Astrocyte (in vitro differentiated cells and primary cell): ENCODE measurements around the gene ATXN7L1.

Experiments
- EZH2 ChIP-seq: IDR thresholded peaks from 2 replicates; pipeline ENCODE4 v1.6.1; 2012; ENCODE audit warnings: mild to moderate bottlenecking, low read length, inconsistent platforms; ENCODE audit not compliant: insufficient read depth
- TF ChIP-seq, protein P1 (sequence below): IDR thresholded peaks from 2 replicates; pipeline ENCODE4 v1.5.1; 2011; ENCODE audit warnings: low read depth, mild to moderate bottlenecking, inconsistent platforms, low read length, moderate library complexity; ENCODE audit not compliant: insufficient read depth

DNA sequence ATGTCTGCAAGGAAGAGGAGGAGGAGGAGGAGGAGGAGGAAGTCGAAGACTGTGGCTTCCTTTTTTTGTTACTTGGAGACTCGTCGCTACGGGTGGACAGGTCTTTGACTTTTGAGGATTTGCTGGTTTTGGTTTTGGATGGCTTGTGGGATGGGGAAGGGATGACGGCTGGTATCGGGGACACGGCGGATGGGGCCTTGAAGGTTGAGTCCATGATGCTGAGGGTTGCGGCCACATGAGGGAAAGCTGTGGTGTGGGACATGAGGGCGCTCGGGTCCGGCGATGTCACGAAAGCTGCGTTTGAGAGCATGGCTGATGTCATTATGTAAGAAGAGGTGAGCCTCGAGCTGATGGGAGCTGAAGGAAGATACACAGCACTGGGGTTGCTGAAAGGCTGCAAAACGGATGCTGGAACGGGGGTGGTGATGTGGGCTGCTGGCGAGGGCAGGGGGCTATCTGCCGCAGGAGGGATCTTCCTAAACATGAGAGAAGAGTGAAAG is 262.0 kb downstream of the ATXN7L1 start:
- TF ChIP-seq, protein P1, sequence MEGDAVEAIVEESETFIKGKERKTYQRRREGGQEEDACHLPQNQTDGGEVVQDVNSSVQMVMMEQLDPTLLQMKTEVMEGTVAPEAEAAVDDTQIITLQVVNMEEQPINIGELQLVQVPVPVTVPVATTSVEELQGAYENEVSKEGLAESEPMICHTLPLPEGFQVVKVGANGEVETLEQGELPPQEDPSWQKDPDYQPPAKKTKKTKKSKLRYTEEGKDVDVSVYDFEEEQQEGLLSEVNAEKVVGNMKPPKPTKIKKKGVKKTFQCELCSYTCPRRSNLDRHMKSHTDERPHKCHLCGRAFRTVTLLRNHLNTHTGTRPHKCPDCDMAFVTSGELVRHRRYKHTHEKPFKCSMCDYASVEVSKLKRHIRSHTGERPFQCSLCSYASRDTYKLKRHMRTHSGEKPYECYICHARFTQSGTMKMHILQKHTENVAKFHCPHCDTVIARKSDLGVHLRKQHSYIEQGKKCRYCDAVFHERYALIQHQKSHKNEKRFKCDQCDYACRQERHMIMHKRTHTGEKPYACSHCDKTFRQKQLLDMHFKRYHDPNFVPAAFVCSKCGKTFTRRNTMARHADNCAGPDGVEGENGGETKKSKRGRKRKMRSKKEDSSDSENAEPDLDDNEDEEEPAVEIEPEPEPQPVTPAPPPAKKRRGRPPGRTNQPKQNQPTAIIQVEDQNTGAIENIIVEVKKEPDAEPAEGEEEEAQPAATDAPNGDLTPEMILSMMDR: no peak
- TF ChIP-seq EZH2: no peak
